Activated CD4-positive, alpha-beta T cell treated with anti-CD3 and anti-CD28 coated beads, Interleukin-2, amount 10 ng/mL, durations not matched to agents 7 days and 5 days (primary cell): ENCODE data around the gene VAT1. TPM values are rescaled to one million over a fixed set of nuclear protein-coding genes. Genes with fewer than 3 reads are reported as not detected.
A peak's percentile ranks its signal among the peaks of the same experiment; 100 is the strongest.

Experiments used
- CTCF ChIA-PET: fragments of 350-600 bp; sonication (Branson Sonifier 250); formaldehyde crosslinking; loops from one replicate; lab custom pipeline; 2021; ENCODE audit warnings: antibody characterized with exemption; lab: Charles Lee
- POLR2A ChIA-PET: fragments of 350-600 bp; sonication (Branson Sonifier 250); formaldehyde crosslinking; loops from one replicate; lab custom pipeline; 2021; ENCODE audit warnings: antibody characterized with exemption; lab: Charles Lee
- DNase-seq: peaks from one replicate; pipeline ENCODE4 v3.0.0-alpha.2; 2020
- H3K27ac Mint-ChIP-seq: one replicate; pipeline ENCODE4 v1.8.0; 2021; ENCODE audit warnings: mild to moderate bottlenecking, moderate library complexity, mixed read lengths
- H3K27me3 Mint-ChIP-seq: one replicate; pipeline ENCODE4 v1.8.0; 2021; ENCODE audit warnings: mixed read lengths
- H3K36me3 Mint-ChIP-seq: one replicate; pipeline ENCODE4 v1.8.0; 2021; ENCODE audit warnings: low read depth, mixed read lengths
- H3K4me1 Mint-ChIP-seq: one replicate; pipeline ENCODE4 v1.8.0; 2021; ENCODE audit warnings: mixed read lengths
- H3K4me3 Mint-ChIP-seq: one replicate; pipeline ENCODE4 v1.8.0; 2021; ENCODE audit warnings: mild to moderate bottlenecking, moderate library complexity, mixed read lengths
- H3K9me3 Mint-ChIP-seq: one replicate; pipeline ENCODE4 v1.8.0; 2021; ENCODE audit warnings: mixed read lengths
- total RNA-seq, 2 experiments: library from RNA; stranded (reverse); gene quantifications; one replicate each; pipeline ENCODE4 v1.2.3, GENCODE V29; 2021

VAT1 gene
- total RNA-seq, 2 experiments from 2014 or later = 10.2 to 12.8 TPM

DNA sequence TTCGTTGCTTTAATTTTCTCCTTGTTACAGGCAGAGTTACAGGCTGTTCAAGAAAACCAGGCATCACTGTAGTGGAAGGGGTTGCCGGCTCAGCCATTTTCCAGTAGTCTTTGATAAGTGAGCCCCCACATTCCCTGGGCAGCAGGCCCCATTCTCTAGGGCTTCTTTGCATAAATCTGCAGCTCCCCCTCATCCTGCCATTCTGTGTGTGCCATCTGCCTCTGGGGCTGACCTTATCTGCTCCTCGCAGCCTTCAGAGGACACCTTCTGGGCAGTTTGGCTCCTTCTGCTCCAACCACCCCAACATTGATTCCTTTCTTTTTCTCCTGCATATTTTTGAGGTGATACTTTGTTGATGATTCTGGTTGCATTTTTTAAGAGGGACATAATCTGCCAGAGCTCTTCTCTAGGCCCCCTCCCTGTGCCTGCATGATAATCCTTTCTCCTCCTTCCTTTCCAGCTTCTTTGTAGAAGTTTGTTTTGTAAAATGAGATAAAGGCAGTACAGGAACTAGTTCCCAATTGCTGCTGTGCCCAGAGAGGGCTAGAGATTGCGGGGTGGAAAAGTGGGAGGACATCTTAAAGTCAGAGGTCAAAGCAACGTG lies 19.9 kb upstream of the VAT1 start:
- Mint-ChIP-seq H3K9me3 (no peaks in the 10 kb centered on the region), H3K4me3 (no peak overlapping the region), H3K27ac (no peak overlapping the region), H3K27me3 (no peaks in the 10 kb centered on the region), H3K36me3 (peaks cover 9% of the 10 kb centered on the region), H3K4me1 (no peaks in the 10 kb centered on the region)
- no peak for DNase-seq
- POLR2A ChIA-PET = no interaction called here
- CTCF ChIA-PET = interaction anchor here (0.6 kb wide), 1 partner anchor 1462 kb away, joined by 3 read pairs; no protein-coding TSS in a partner anchor

DNA sequence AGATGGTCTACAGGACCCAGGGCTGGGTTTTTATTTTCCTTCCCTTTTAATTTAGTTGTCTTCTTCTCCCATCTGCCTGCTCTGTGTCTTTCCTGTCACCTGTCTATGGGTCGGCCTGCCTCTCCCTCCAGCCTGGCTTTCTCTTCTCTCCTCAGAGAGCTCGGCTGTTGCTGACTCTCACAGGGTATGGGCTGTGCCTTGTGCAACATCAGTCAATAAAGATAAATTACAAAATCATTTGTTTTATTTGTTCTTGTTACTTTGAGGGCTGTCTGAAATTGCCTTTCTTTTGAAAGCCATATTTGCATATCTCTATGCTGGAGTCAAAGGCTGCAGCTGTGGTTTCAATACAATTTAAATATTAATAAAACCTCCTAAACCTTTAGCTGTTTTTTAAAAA lies 18.5 kb upstream of the VAT1 start:
- no peaks in the 10 kb centered on the region for H3K4me1 Mint-ChIP-seq
- H3K27me3 Mint-ChIP-seq = no peaks in the 10 kb centered on the region
- H3K4me3 Mint-ChIP-seq = no peak overlapping the region
- H3K36me3 Mint-ChIP-seq = peaks cover 7% of the 10 kb centered on the region
- POLR2A ChIA-PET = no interaction called here
- no peaks in the 10 kb centered on the region for H3K9me3 Mint-ChIP-seq
- CTCF ChIA-PET = no interaction called here
- DNase-seq = no peak
- no peak overlapping the region for H3K27ac Mint-ChIP-seq

DNA sequence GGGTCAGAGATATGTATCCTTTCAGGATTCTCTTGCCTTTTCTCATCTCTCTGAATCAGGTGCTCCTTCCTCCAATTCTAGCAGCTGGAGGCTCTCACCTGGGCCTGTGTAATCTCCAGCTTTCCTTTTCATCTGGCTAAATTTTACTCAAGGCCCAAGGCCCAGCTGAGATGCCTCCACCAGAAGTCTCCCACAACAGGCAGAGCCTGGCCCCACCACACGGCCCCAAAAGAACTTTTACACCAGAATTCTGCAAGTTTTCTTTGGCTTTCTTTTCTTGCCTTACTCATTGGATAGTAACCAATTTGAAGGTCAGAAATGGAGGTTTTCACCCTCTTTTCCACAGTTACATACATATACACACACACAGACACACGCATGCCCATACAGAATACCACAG lies 17.5 kb upstream of the VAT1 start:
- Mint-ChIP-seq H3K27ac (no peak overlapping the region), H3K9me3 (no peaks in the 10 kb centered on the region), H3K4me3 (no peak overlapping the region), H3K36me3 (peaks cover 7% of the 10 kb centered on the region), H3K4me1 (no peaks in the 10 kb centered on the region), H3K27me3 (no peaks in the 10 kb centered on the region)
- no peak for DNase-seq
- CTCF ChIA-PET = interaction anchor here (1.3 kb wide), 2 partner anchors 10 to 42 kb away, joined by 3 to 7 read pairs; partner anchors contain the start of gene RPL27
- POLR2A ChIA-PET = no interaction called here

DNA sequence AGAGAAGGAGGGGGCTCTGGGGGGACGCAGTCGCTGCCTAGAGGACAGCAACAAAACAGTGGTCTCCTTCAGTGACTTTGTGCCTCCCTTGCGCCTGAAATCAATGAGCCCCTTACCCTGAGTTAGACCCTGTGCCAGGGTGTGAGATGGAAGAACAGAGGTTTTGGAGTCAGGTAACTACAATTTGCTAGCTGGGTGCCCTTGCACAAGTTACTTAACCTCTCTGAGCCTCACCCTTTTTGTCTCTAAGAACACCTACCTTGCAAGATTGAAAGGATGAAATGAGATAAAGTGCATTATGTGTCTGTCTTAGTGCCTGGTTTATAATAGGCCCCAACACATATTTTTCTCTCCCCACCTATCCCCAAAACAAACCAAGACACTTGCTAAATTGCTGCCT lies 12.7 kb upstream of the VAT1 start:
- no peaks in the 10 kb centered on the region for H3K36me3 Mint-ChIP-seq
- H3K27ac Mint-ChIP-seq = no peak overlapping the region
- ChIA-PET POLR2A (no interaction called here), CTCF (no interaction called here)
- H3K4me3 Mint-ChIP-seq = no peak overlapping the region
- no peaks in the 10 kb centered on the region for H3K9me3 Mint-ChIP-seq
- H3K4me1 Mint-ChIP-seq = no peaks in the 10 kb centered on the region
- H3K27me3 Mint-ChIP-seq = no peaks in the 10 kb centered on the region
- no peak for DNase-seq

DNA sequence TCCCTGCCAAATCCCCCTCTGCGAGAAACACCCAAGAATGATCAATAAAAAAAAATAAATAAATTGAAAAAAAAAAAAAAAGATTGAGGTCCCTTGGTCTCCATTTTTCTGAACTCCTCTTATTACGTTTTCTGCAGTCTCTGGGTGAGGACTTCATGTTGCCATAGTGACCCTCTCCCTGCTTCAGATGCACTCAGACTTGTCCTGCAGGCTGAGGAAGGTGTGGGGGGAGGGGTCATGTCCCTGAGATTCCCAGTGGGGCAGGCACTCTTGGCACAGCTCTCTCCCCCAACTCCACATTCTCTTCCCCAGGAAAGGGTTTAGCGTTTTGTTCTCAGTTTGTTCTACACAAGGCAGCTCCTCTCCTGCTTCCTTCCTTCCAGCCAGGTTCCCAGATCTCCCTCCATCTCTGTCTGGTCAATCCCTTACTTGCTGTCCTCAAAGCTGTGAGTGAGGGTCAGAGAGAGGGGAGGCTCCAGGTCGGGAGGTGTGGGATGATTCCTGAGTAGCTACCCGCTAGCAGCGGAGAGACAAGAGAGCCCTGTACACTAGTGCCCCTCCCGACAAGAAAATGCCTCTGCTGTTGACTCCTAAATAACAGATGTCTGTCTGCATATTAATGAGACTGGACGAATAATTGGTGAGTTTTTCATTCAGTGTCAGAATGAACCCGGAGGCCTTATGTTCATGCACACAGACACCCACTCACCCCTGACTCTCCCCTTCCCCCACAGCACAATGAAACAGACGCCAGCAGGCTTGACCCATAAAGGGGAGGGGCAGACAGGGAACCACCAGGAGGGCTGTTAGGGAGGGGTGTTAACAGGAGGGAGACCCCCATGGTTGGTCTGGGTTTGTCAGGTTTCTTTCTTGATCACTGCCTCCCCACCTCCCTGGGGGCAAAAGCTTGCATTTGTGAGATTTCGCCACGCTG lies 12.0 kb upstream of the VAT1 start:
- H3K36me3 Mint-ChIP-seq = no peaks in the 10 kb centered on the region
- no peak for DNase-seq
- ChIA-PET POLR2A (interaction anchor here (0.6 kb wide), 1 partner anchor 118 kb away, joined by 3 read pairs; no protein-coding TSS in a partner anchor), CTCF (interaction anchor here (0.6 to 1.0 kb wide), 2 partner anchors 10 to 127 kb away, joined by 3 to 5 read pairs; no protein-coding TSS in a partner anchor)
- H3K27ac Mint-ChIP-seq = peak overlapping the region; percentile 46
- no peak overlapping the region for H3K4me3 Mint-ChIP-seq
- no peaks in the 10 kb centered on the region for H3K27me3 Mint-ChIP-seq
- no peaks in the 10 kb centered on the region for H3K9me3 Mint-ChIP-seq
- H3K4me1 Mint-ChIP-seq = no peaks in the 10 kb centered on the region

DNA sequence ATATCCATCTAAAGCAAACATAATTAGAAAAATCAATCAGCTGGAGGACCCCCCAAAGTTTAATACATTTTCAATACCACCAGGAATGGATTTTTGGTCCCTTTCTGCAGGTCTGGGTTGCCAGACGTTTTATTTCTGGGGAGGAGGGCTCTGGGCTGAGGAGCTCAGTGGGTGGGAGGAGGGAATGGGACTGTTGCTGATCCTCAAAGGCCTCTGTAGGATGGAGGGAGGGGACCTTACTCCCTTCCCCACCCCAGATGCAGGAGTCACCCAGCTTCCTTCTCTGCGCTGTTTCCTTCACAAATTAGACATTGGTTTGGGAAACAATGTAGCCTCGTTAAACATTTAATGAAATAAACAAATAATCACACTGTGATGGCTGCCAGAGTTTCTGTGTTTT lies 9.5 kb upstream of the VAT1 start:
- H3K27ac Mint-ChIP-seq = no peak overlapping the region
- H3K27me3 Mint-ChIP-seq = peaks cover 3% of the 10 kb centered on the region
- no peaks in the 10 kb centered on the region for H3K36me3 Mint-ChIP-seq
- DNase-seq = no peak
- no peaks in the 10 kb centered on the region for H3K4me1 Mint-ChIP-seq
- H3K4me3 Mint-ChIP-seq = no peak overlapping the region
- CTCF ChIA-PET = interaction anchor here (0.6 to 1.0 kb wide), 3 partner anchors 11 to 62 kb away, joined by 3 to 5 read pairs (median 3); no protein-coding TSS in a partner anchor
- POLR2A ChIA-PET = no interaction called here
- H3K9me3 Mint-ChIP-seq = no peaks in the 10 kb centered on the region

DNA sequence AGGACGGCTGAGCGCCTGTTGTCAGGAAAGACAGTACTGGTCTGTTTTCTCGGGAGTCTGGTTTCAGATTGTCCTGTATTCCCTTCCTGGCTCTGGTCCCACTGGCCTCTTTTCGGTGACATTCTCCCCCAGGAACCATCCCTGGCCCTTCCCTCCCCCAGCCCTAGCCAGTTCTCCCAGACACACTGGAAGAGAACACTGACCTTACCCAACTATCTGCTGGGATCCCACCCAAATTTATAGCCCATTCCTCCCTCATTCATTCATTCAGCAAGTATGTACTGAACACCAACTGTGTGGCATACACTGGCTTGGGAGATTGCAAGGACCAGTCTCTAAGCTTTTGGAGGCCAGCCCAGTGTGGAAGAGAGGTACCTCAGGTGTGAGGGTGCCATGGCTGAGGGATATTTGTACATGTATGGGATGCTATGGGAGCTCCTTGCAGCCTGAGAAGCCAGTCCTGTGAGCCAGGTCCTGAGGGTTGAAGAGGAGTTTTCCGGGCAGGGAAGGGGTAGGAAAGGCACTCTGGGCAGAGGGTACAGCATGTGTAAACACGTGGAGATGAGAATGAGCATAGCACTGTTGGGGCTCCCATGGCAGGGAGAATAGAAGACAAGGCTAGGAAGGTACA lies 8.1 kb upstream of the VAT1 start:
- H3K9me3 Mint-ChIP-seq = no peaks in the 10 kb centered on the region
- H3K36me3 Mint-ChIP-seq = no peaks in the 10 kb centered on the region
- no peak overlapping the region for H3K4me3 Mint-ChIP-seq
- no peak for DNase-seq
- H3K4me1 Mint-ChIP-seq = peaks cover 2% of the 10 kb centered on the region
- CTCF ChIA-PET = interaction anchor here (0.9 to 1.1 kb wide), 3 partner anchors 10 to 169 kb away, joined by 4 to 7 read pairs (median 4); no protein-coding TSS in a partner anchor
- POLR2A ChIA-PET = no interaction called here
- no peak overlapping the region for H3K27ac Mint-ChIP-seq
- peaks cover 10% of the 10 kb centered on the region for H3K27me3 Mint-ChIP-seq

DNA sequence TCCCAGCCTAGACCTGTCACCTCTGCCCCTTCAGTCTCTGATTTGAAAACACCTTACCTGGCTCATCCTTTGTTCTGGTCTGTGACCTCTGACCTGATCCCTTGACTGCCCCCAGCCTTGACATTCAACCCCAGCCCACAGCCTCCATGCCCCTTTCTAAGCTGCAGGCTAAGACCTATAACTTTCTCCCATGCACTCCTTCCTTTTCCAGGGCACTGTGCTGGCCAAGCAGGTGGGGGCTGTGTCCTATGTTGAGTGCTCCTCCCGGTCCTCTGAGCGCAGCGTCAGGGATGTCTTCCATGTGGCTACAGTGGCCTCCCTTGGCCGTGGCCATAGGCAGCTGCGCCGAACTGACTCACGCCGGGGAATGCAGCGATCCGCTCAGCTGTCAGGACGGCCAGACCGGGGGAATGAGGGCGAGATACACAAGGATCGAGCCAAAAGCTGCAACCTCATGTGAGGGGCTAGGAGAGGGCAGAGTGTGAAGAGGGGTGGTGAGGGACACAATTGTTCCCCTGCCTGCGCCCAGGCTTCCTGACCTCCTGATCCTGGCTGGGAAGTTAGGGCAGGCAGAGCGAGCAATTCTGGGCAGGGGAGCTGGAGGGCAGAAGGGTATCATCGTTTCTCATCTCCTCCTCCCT lies 6.2 kb upstream of the VAT1 start:
- Mint-ChIP-seq H3K4me3 (no peak overlapping the region), H3K36me3 (peaks cover 3% of the 10 kb centered on the region), H3K27ac (no peak overlapping the region), H3K27me3 (peaks cover 17% of the 10 kb centered on the region), H3K4me1 (peaks cover 10% of the 10 kb centered on the region), H3K9me3 (no peaks in the 10 kb centered on the region)
- no peak for DNase-seq
- ChIA-PET CTCF (interaction anchor here (1.3 kb wide), 1 partner anchor 15 kb away, joined by 4 read pairs; no protein-coding TSS in a partner anchor), POLR2A (interaction anchor here (0.6 kb wide), 1 partner anchor 9 kb away, joined by 5 read pairs; no protein-coding TSS in a partner anchor)

DNA sequence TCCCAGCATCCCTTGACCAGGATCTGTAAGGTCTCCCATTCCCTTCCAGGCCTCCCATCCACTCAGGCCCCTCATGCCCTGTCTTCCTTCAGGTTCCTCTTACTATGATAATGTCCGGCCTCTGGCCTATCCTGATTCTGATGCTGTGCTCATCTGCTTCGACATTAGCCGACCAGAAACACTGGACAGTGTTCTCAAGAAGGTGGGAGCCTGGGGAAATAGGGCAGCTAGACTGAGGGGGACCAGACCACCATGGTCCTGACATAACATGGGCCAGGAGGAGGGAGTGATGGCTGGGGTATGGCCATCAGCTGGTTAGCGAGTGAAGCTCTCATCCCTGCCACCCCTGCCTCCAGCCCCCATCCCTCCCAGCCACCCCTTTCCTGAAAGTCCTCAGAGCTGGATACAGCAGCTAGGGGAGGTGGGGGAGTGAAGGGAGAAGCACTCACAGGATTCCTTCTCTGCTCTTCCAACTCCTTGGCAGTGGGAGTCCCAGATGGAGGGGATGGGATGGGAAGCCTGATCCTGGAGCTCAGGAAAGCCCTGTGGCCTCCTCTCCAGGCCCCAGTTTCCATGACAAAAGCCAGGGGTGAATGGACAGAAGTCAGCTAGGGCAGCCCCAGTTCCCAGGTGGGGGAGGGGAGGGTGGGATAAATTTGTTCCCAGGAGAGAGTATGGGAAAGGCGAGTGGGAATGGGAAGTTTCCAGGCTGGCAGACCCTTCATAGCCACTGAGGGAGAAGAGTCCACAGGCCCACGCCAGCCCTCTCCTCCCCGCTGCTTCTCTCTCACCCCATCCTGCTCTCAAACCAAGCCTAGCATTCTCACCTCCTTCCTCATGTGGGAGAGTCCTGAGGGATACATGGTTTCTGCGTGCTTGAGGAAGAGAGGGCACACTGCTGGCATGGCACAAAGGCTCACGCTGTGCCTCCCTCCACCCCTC lies 5.2 kb upstream of the VAT1 start:
- peaks cover 17% of the 10 kb centered on the region for H3K27me3 Mint-ChIP-seq
- no peaks in the 10 kb centered on the region for H3K9me3 Mint-ChIP-seq
- H3K36me3 Mint-ChIP-seq = peaks cover 3% of the 10 kb centered on the region
- H3K27ac Mint-ChIP-seq = no peak overlapping the region
- DNase-seq = no peak
- ChIA-PET POLR2A (interaction anchor here (0.6 kb wide), 1 partner anchor 10 kb away, joined by 5 read pairs; no protein-coding TSS in a partner anchor), CTCF (no interaction called here)
- no peak overlapping the region for H3K4me3 Mint-ChIP-seq
- peaks cover 10% of the 10 kb centered on the region for H3K4me1 Mint-ChIP-seq

DNA sequence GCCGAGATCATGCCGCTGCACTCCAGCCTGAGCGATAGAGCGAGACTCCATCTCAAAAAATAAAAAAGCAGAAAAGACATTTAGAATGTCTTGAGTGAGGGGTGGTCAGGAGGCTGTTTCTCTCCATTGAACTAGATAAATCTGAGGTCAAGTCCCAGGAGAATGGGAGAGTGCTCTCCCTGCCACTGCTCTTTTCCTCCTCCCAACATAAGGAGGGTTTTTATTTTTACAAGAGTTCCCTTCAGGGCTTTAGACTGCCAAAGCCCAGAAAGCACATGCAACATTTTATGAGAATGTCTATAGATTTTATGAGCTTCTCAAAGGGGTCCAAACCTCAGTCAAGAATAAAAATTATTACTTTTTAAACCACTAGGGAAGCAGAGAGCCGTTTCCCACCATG lies 4.4 kb upstream of the VAT1 start:
- Mint-ChIP-seq H3K27me3 (peaks cover 17% of the 10 kb centered on the region), H3K4me3 (no peak overlapping the region), H3K9me3 (no peaks in the 10 kb centered on the region), H3K27ac (no peak overlapping the region), H3K36me3 (peaks cover 3% of the 10 kb centered on the region), H3K4me1 (peaks cover 12% of the 10 kb centered on the region)
- ChIA-PET CTCF (interaction anchor here (0.6 kb wide), 1 partner anchor 188 kb away, joined by 3 read pairs; no protein-coding TSS in a partner anchor), POLR2A (no interaction called here)
- no peak for DNase-seq

DNA sequence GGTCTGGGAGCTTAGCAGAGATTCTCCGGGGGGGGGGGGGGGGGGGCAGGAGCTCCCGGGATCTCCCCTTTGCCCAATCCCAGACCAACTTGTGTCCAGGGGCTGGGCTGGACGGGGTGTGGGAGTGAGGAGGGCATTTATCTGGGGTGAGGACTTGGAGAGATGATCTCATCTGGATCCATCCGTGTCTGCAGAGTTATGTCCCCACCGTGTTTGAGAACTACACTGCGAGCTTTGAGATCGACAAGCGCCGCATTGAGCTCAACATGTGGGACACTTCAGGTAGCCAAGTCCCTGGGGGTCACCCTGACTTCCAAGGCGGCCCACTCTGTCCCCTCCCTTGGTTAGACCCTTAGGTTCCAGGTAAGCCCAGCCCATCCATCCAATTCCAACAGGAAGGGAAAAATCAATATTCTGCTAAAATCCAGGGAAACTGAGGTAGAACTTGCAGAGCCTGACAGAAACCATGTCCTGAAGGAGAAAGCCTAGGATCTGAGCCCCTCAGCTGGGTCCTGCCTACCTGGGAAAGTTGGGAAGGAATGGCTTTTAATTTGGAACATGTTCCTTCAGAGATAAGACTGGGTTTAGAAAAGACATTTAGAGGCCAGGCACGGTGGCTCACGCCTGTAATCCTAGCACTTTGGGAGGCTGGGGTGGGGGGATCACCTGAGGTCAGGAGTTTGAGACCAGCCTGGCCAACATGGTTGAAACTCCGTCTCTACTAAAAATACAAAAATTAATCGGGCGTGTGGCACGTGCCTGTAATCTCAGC lies 3.8 kb upstream of the VAT1 start:
- Mint-ChIP-seq H3K36me3 (peaks cover 3% of the 10 kb centered on the region), H3K4me3 (no peak overlapping the region), H3K4me1 (peaks cover 17% of the 10 kb centered on the region), H3K9me3 (no peaks in the 10 kb centered on the region), H3K27ac (no peak overlapping the region), H3K27me3 (peaks cover 21% of the 10 kb centered on the region)
- ChIA-PET CTCF (interaction anchor here (0.6 kb wide), 1 partner anchor 189 kb away, joined by 3 read pairs; no protein-coding TSS in a partner anchor), POLR2A (no interaction called here)
- no peak for DNase-seq
